DOHH2 (cell line): ENCODE results near the gene MYG1.

Experiments
- EZH2phosphoT487 ChIP-seq: fragments of 200-600 bp; sonication (generic); IDR thresholded peaks from 2 replicates; pipeline ENCODE4 v1.6.1; 2017; ENCODE audit warnings: borderline replicate concordance, mild to moderate bottlenecking, antibody characterized with exemption, low read length, moderate library complexity, mixed read lengths
- TF ChIP-seq, protein P1 (sequence below): fragments of 200-600 bp; sonication (generic); IDR thresholded peaks from one replicate; pipeline ENCODE4 v1.5.1; 2014; ENCODE audit warnings: antibody characterized with exemption, mild to moderate bottlenecking, low read depth, low read length; ENCODE audit not compliant: poor library complexity, severe bottlenecking

GRCh38 chr12:53343969-53344368 lies 44.5 kb downstream of the MYG1 start:
- TF ChIP-seq, protein P1, sequence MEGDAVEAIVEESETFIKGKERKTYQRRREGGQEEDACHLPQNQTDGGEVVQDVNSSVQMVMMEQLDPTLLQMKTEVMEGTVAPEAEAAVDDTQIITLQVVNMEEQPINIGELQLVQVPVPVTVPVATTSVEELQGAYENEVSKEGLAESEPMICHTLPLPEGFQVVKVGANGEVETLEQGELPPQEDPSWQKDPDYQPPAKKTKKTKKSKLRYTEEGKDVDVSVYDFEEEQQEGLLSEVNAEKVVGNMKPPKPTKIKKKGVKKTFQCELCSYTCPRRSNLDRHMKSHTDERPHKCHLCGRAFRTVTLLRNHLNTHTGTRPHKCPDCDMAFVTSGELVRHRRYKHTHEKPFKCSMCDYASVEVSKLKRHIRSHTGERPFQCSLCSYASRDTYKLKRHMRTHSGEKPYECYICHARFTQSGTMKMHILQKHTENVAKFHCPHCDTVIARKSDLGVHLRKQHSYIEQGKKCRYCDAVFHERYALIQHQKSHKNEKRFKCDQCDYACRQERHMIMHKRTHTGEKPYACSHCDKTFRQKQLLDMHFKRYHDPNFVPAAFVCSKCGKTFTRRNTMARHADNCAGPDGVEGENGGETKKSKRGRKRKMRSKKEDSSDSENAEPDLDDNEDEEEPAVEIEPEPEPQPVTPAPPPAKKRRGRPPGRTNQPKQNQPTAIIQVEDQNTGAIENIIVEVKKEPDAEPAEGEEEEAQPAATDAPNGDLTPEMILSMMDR, result no peak
- no peak for TF ChIP-seq EZH2phosphoT487
